GM12873 (cell line): ENCODE measurements around the gene GNG12.

Source experiments
- TF ChIP-seq, protein P1 (sequence below): IDR thresholded peaks from 2 replicates; pipeline ENCODE4 v1.5.1; 2012; ENCODE audit warnings: low read depth, mild to moderate bottlenecking, moderate library complexity, low read length, control low read depth; ENCODE audit not compliant: insufficient read depth; ENCODE audit errors: missing control alignments

The GNG12 gene

DNA sequence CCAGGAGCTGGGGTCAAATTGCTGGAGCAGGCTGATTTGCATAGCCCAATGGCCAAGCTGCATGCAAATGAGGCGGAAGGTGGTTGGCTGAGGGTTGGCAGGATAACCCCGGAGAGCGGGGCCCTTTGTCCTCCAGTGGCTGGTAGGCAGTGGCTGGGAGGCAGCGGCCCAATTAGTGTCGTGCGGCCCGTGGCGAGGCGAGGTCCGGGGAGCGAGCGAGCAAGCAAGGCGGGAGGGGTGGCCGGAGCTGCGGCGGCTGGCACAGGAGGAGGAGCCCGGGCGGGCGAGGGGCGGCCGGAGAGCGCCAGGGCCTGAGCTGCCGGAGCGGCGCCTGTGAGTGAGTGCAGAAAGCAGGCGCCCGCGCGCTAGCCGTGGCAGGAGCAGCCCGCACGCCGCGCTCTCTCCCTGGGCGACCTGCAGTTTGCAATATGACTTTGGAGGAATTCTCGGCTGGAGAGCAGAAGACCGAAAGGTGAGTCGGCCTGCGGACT is 148.2 kb downstream of the GNG12 start, which contains the start of gene GADD45A:
Gene GADD45A (plus strand): TSS at position 135 of the 491 bp plus-strand sequence. CDS start 294 bp downstream, at position 429.
- TF ChIP-seq, protein P1, sequence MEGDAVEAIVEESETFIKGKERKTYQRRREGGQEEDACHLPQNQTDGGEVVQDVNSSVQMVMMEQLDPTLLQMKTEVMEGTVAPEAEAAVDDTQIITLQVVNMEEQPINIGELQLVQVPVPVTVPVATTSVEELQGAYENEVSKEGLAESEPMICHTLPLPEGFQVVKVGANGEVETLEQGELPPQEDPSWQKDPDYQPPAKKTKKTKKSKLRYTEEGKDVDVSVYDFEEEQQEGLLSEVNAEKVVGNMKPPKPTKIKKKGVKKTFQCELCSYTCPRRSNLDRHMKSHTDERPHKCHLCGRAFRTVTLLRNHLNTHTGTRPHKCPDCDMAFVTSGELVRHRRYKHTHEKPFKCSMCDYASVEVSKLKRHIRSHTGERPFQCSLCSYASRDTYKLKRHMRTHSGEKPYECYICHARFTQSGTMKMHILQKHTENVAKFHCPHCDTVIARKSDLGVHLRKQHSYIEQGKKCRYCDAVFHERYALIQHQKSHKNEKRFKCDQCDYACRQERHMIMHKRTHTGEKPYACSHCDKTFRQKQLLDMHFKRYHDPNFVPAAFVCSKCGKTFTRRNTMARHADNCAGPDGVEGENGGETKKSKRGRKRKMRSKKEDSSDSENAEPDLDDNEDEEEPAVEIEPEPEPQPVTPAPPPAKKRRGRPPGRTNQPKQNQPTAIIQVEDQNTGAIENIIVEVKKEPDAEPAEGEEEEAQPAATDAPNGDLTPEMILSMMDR: no peak

DNA sequence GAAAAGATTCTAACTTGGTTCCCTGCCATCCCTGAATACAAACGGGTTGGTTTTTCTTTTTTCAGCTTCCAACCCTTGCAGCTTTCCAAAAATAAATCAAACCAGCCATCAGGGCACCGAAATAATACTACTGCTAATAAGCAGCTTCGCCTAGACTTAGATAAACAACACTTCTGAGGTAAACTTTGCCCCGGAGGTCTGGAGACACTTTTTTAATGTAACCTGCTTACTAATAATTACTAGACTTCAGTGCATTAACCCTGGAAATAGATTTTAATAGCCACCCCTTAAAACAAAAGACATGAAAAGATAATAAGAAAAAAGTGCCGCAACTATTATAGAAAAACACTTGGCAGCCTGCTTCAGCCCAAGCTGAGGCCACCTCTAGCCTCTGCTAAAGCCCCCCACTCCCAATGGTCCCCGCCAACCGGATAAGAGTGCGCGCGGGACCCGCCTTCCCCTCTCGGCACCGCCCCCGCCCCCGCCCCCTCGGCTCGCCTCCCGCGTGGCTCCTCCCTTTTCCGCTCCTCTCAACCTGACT is 148.7 kb downstream of the GNG12 start:
- TF ChIP-seq, protein P1: no peak

DNA sequence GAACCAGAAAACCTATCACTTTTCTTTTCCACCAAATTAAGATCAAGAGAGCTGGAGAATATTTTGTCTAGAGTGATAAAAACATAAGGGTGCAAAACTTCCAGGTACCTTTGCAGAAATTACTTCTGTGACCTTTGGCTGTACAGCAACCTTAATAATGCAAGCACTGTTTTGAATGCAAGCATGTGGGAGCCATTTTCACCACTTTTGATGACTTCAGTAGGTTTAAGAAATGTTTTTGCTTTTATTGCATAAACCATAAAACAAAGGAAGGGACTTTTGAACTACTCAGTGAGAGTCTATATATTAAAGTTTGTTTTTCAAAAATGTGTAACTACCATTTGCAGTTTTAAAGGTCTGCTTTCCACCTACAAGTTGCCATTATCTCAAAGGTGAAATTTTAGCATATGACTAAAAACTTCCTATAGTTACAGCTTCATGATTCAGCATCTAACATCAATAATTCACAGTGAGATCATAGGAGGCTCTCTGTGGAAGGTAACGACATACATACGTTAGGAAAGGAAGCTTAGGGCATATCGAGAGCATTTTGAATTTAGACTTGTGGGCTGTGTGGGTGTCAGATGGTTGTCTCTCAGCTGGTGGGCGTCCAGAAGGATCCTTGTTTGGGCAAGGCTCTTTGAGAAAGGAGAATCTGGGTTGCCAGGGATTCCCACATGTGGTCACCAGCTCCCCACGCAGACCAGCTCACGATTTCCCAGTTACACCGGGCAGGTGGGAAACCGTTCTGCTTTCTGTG is 149.3 kb downstream of the GNG12 start:
- TF ChIP-seq, protein P1: no peak

DNA sequence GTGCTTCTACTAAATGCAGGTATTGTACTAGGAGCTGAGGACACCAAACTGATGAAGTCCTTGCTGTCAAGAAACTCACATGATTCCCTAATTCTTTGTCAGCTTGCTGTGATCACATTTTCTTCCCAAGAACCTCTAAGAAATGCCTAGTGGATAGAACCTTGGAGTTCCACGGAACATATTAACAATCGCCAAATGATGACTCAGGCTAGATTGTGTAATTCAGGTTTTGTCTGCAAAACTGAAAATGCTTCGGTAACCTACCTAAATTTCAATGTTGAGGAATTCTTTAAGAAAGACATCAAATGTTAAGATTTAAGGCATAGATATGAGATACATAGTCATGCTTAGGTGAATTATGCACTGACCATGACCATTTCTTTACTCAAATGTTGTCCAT is 150.0 kb downstream of the GNG12 start:
- TF ChIP-seq, protein P1: no peak

DNA sequence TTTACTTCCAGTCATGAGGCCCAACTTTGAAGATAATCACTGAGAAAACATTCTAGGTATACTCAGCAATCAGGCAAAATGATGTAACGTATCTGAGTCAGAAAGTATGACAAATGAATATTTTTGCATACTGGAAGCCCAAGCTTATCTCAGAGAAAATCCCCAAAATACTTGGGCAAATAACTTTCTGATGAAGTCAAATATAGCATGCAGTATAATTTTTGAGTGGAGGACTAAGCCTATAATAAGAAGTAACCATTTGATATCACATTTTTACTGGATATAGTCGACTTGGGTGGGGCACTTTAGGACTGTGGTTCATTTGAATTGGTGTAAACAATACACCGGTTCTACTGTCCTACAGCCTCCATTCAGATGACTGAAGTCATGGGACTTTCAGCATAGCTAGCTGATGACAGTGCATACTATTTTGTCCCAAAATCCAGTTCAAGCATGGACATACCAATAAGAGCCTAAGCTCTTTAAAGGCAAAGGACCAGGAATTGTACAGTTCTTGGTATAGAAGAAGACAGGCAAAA is 150.5 kb downstream of the GNG12 start:
- TF ChIP-seq, protein P1: no peak

DNA sequence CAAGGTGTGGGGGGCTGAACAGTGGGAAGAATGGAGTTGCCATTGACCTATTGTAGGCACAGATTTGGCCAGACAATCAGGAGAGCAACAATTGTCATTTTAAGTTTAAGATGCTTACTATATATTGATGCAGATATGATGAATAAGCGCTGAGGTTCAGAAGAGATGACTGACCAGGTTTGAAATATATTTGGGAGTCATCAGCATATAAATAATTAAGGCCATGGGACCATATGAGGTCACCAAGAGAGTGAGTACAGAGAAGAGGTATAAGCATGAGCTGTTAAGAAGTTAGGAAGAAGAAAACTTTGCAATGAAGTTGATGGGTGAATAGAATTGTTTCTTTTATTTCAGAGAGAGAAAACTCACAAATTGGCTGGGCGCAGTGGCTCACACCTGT is 152.8 kb downstream of the GNG12 start:
- TF ChIP-seq, protein P1: no peak

DNA sequence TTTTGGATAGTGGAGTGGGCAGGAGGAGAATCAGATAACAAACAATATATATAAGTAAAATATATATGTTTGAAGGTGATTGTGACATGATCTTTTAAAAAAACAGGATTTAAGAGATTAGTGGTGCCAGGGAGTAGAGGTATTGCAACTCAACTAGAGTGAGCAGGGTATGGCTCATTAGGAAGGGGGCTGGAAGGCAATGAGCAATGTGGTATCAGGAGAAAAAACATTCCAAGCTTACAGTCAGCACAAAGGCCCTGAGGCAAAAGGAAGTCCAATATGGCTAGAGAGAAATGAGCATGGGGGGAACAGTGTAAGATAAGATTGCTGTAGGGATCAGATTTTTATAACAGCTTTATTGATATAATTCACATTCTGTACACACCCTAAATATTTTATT is 153.6 kb downstream of the GNG12 start:
- TF ChIP-seq, protein P1: no peak
